ENCODE results near the gene TRAF2. TPM values are rescaled to one million over a fixed set of nuclear protein-coding genes. Genes with fewer than 3 reads are reported as not detected.

TRAF2 gene
- polyA plus RNA-seq, 3 donors: 1.6 to 6.1 (median 2.0) TPM

- H3K27ac ChIP-seq (ENCODE audit: low read depth in 1 of 2, low read length in 2 of 2): no peak overlapping the region
- H3K27ac Mint-ChIP-seq: peak overlapping the region in 1 of 7 donors; percentile 30
- intact Hi-C loops (cut with micrococcal nuclease): no loop called here
- no peak overlapping the region for H3K4me2 ChIP-seq (replicated peaks; ENCODE audit: extremely low read depth, low read length, poor library complexity, severe bottlenecking)
- H3K9me3 Mint-ChIP-seq: peaks cover 0 to 2% (median 0%) of the 10 kb centered on the region in 7 donors
- peaks cover 10% of the 10 kb centered on the region for H3K4me1 Mint-ChIP-seq
- H3K36me3 ChIP-seq (replicated peaks in 1 of 2; ENCODE audit: control insufficient read depth in 1 of 2, insufficient read depth in 2 of 2, low read length in 2 of 2): peaks cover 20 to 57% of the 10 kb centered on the region in 2 donors
- no peaks in the 10 kb centered on the region for H3K27me3 ChIP-seq (ENCODE audit: control insufficient read depth in 2 of 2, insufficient read depth in 2 of 2, low read length in 2 of 2)
- H3K36me3 Mint-ChIP-seq: peaks cover 27 to 59% of the 10 kb centered on the region in 2 donors
- H3K4me3 ChIP-seq (replicated peaks in 1 of 3; ENCODE audit: low read depth in 2 of 3, low read length in 3 of 3): no peak overlapping the region
- no peak for TF ChIP-seq CTCF (IDR thresholded peaks at IDR 0.05)
- H2AFZ ChIP-seq (ENCODE audit: insufficient read depth, low read depth, low read length, poor library complexity, severe bottlenecking): no peak overlapping the region
- H4K20me1 ChIP-seq (ENCODE audit: insufficient read depth, low read length): no peaks in the 10 kb centered on the region
- no peak overlapping the region for H3K9ac ChIP-seq (ENCODE audit: insufficient read depth, low read length, poor library complexity, severe bottlenecking)
- no peak overlapping the region for H3K4me3 Mint-ChIP-seq
- H3K27me3 Mint-ChIP-seq (ENCODE audit: low read depth in 3 of 3): no peaks in the 10 kb centered on the region
- H3K9me3 ChIP-seq (replicated peaks in 1 of 2; ENCODE audit: control insufficient read depth in 1 of 2, insufficient read depth in 1 of 2, low read length in 2 of 2): no peaks in the 10 kb centered on the region
- DNase-seq: no peak
- H3K4me1 ChIP-seq (ENCODE audit: control insufficient read depth in 1 of 2, insufficient read depth in 2 of 2, low read length in 2 of 2): peaks cover 0 to 5% of the 10 kb centered on the region in 2 donors
- no peaks in the 10 kb centered on the region for H3K79me2 ChIP-seq (ENCODE audit: insufficient read depth, low read length)
- WGBS (ENCODE audit: insufficient coverage): 97% methylated on average over 13 of the region's 13 CpGs
These were observed 40.4 kb downstream of the TRAF2 start for GRCh38 chr9:136926749-136927148.

- peaks cover 15% of the 10 kb centered on the region for H3K4me1 Mint-ChIP-seq
- no peaks in the 10 kb centered on the region for H3K27me3 ChIP-seq (ENCODE audit: control insufficient read depth in 2 of 2, insufficient read depth in 2 of 2, low read length in 2 of 2)
- TF ChIP-seq CTCF (IDR thresholded peaks at IDR 0.05): no peak
These were observed 41.3 kb downstream of the TRAF2 start for GRCh38 chr9:136927343-136928271.

More at GRCh38 chr9:136927343-136928271, 41.3 kb downstream of the TRAF2 start:
- Histone ChIP-seq H2AFZ (ENCODE audit: insufficient read depth, low read depth, low read length, poor library complexity, severe bottlenecking) (no peak overlapping the region), H3K9me3 (replicated peaks in 1 of 2; ENCODE audit: control insufficient read depth in 1 of 2, insufficient read depth in 1 of 2, low read length in 2 of 2) (no peaks in the 10 kb centered on the region), H3K4me3 (replicated peaks in 1 of 3; ENCODE audit: low read depth in 2 of 3, low read length in 3 of 3) (no peak overlapping the region), H4K20me1 (ENCODE audit: insufficient read depth, low read length) (no peaks in the 10 kb centered on the region), H3K36me3 (replicated peaks in 1 of 2; ENCODE audit: control insufficient read depth in 1 of 2, insufficient read depth in 2 of 2, low read length in 2 of 2) (peaks cover 16 to 50% of the 10 kb centered on the region in 2 donors), H3K4me1 (ENCODE audit: control insufficient read depth in 1 of 2, insufficient read depth in 2 of 2, low read length in 2 of 2) (peaks cover 0 to 5% of the 10 kb centered on the region in 2 donors), H3K4me2 (replicated peaks; ENCODE audit: extremely low read depth, low read length, poor library complexity, severe bottlenecking) (no peak overlapping the region), H3K27ac (ENCODE audit: low read depth in 1 of 2, low read length in 2 of 2) (peak overlapping the region in 1 of 2 donors; percentile 16), H3K9ac (ENCODE audit: insufficient read depth, low read length, poor library complexity, severe bottlenecking) (no peak overlapping the region), H3K79me2 (ENCODE audit: insufficient read depth, low read length) (no peaks in the 10 kb centered on the region)
- Mint-ChIP-seq H3K36me3 (peaks cover 20 to 51% of the 10 kb centered on the region in 2 donors), H3K9me3 (peaks cover 0 to 2% (median 0%) of the 10 kb centered on the region in 7 donors), H3K27me3 (ENCODE audit: low read depth in 3 of 3) (no peaks in the 10 kb centered on the region), H3K27ac (peak overlapping the region in 2 of 7 donors; percentile 5 to 43), H3K4me3 (no peak overlapping the region)
- WGBS (ENCODE audit: insufficient coverage): 95% methylated on average over 14 of the region's 23 CpGs
- DNase-seq: no peak
- intact Hi-C loops (cut with micrococcal nuclease): no loop called here
